Large intestine (tissue), 3 donors: ENCODE measurements around the gene CNTFR. TPM values are rescaled to one million over a fixed set of nuclear protein-coding genes. Genes with fewer than 3 reads are reported as not detected.
A peak's percentile ranks its signal among the peaks of the same experiment; 100 is the strongest.

Experiments used
- DNase-seq, 2 donors: peaks; one replicate each; pipeline versions ENCODE4 v3.0.0 to v3.0.0-alpha.2; 2013
- H3K27ac ChIP-seq: one replicate; pipeline ENCODE4 v1.5.1; 2013; ENCODE audit warnings: low read length
- H3K27me3 ChIP-seq: 2 replicates; pipeline ENCODE4 v1.6.1; 2013; ENCODE audit warnings: low read length; ENCODE audit not compliant: control insufficient read depth, insufficient read depth
- H3K36me3 ChIP-seq: 2 replicates; pipeline ENCODE4 v1.6.1; 2013; ENCODE audit warnings: low read length; ENCODE audit not compliant: control insufficient read depth, insufficient read depth
- H3K4me1 ChIP-seq: one replicate; pipeline ENCODE4 v1.6.1; 2013; ENCODE audit warnings: low read length; ENCODE audit not compliant: control insufficient read depth, insufficient read depth
- H3K4me3 ChIP-seq: one replicate; pipeline ENCODE4 v1.5.1; 2013; ENCODE audit warnings: low read length
- H3K9me3 ChIP-seq: one replicate; pipeline ENCODE4 v1.6.1; 2013; ENCODE audit warnings: mild to moderate bottlenecking, low read depth, low read length, moderate library complexity; ENCODE audit not compliant: control insufficient read depth
- WGBS: methylation state at CpG from one replicate; pipeline ENCODE4 v1.1.5; 2013; ENCODE audit warnings: low lambda C conversion rate; ENCODE audit not compliant: insufficient coverage; 5-methylcytosine and 5-hydroxymethylcytosine counted together
- polyA plus RNA-seq: library from polyadenylated mRNA; unstranded; fragments of 120-200 nt; gene quantifications from one replicate; pipeline ENCODE4 v1.2.1, GENCODE V29; 2013

Gene CNTFR
- polyA plus RNA-seq, 1 donor: 15.9 TPM

DNA sequence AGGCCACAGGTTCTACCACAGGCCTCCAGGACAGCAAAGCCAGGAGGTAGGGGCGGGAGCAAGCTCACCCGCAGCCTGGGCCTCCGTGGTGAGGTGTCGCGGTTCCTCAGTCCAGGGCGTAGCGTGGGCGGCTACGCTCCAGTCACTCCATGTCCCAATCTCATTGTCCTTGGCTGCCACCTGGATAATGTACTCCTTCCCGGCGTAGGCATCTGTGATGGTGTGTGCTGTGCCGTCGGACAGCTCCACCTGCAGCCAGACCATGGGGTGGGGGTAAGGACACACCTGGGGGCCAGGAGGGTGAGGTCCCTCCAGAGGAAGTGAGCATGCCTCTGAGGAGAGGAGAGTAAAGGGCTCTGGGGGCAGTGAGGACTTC lies 36.9 kb downstream of the CNTFR start:
- DNase-seq: no peak
- peaks cover 2% of the 10 kb centered on the region for H3K36me3 ChIP-seq
- no peak overlapping the region for H3K27ac ChIP-seq
- WGBS: no CpG with 5 or more reads among the region's 13 CpGs
- no peaks in the 10 kb centered on the region for H3K4me1 ChIP-seq
- H3K27me3 ChIP-seq: peaks cover 5% of the 10 kb centered on the region
- no peaks in the 10 kb centered on the region for H3K9me3 ChIP-seq
- no peak overlapping the region for H3K4me3 ChIP-seq

DNA sequence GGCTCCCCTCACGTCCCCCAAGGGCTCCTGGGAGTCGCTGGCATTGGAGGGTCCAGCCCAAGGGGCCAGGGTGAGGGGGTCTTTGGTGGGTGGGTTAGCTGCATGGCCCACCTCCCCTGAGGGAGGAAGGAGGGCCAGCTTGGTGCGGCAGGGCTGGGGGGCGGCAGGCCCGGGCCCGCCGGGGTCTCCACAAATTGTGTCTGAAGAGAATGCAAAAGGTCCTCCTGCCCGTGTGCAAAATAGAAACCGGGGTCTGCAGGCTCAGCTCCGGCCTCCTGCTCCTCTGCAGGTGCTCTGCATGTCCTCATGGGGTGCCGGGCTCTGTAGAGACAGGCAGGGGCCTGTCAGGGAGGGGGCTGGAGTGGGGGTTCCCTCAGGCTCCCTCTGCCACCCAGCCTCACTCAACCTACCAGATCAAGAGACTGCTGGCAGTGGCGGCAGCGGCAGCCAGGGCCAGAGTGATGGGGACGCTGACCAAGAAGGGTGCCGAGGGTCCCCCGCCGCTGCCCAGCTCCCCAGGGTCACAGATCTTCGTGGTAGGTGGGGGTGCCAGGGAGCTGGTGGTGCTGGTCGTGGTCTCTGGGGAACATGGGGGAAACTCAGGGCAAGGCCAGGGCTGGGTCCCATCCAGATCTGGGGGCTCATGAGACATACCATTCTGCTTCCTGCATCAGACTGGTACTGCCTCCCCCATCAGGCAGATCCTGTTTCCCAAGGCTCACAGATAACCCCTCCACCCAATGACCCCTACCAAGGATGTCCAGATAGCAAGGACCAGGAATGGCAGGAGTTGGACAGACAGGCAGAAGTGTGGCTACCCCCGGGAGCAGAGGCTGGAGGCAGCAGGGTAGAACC lies 37.5 kb downstream of the CNTFR start:
- no peaks in the 10 kb centered on the region for H3K4me1 ChIP-seq
- no peaks in the 10 kb centered on the region for H3K9me3 ChIP-seq
- H3K27me3 ChIP-seq: peaks cover 5% of the 10 kb centered on the region
- no CpG with 5 or more reads among the region's 20 CpGs for WGBS
- no peak for DNase-seq
- H3K4me3 ChIP-seq: no peak overlapping the region
- H3K27ac ChIP-seq: no peak overlapping the region
- H3K36me3 ChIP-seq: peaks cover 2% of the 10 kb centered on the region

DNA sequence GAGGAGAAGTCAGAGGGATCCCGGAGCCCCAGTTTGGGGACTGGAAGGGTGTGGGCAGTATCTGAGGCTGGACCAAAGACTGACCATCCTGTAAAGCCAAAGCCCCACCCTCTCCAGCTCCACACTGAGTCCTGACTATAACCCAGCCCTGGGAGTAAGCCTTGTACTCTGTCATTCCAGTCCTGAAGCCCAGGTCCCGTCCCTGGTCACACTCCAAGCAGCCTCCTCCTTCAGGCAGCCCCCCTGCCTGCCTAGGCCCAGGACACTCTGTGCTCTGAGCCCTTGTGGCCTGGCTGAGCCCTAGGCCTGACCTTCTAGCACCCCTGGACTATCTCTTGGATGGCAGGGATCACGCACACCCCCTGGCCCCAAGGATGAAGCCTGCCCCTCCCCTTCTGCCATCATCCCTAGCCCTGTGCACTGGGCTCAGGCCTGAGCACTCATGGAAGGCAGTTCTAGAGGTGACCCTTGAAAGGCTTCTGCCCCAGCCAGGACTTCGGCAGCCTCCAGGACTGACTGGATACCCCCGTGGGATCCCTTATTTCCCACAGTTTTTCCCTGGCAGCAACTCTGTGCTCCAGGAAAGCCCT lies 38.7 kb downstream of the CNTFR start:
- Histone ChIP-seq H3K9me3 (no peaks in the 10 kb centered on the region), H3K4me1 (no peaks in the 10 kb centered on the region), H3K36me3 (peaks cover 2% of the 10 kb centered on the region), H3K4me3 (no peak overlapping the region), H3K27ac (no peak overlapping the region), H3K27me3 (peaks cover 5% of the 10 kb centered on the region)
- no CpG with 5 or more reads among the region's 5 CpGs for WGBS
- DNase-seq: no peak

DNA sequence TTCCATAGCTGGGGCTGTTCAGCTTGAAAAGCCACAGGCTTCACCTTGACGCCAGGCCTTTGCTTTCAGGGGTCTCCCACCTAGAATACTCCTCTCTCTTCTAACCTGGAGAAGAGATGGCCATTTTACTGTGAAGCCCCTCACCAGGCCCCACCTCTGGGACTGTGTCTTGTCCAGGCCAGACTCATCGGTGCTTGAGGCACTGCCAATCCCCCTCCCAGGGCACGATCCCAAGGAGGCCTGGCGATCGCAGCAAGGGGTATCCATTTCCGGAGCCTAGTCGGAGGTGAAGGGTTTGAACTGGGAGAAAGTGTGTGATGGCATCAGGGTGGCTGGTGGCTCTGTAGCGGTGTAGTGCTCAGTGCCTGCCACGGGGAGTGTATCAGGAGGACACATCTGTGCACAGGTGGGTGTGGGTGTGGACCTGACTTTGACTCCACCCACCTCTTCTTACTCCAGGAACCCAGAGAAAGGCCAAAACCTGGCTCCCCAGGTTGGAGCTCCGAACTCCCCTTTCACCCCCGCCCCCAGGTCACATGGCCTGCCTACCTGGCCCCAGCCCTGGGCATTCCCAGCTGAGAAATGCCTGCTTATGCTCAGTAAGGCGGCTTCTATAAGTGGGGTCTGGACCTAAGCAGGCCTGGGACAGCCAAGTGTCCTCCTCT lies 39.4 kb downstream of the CNTFR start:
- H3K4me1 ChIP-seq: no peaks in the 10 kb centered on the region
- no CpG with 5 or more reads among the region's 12 CpGs for whole genome bisulfite sequencing

DNA sequence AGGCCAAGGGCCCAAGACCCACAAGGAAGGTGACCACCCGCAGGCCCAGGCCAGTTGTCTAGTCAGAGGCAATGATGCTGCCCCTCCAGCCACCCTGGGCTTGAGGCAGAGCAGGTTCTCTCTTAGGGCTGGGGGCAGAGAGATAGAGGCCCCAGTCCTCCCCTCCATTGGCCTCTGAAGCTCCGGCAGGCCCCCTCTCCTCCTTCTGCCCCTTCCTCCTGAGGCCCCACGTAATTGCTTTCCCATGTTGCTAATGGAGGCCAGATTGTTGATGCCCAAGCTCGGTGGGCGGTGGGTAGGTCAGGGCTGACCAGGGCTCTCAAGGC lies 40.2 kb downstream of the CNTFR start:
- Histone ChIP-seq H3K27ac (no peak overlapping the region), H3K27me3 (peaks cover 7% of the 10 kb centered on the region), H3K9me3 (no peaks in the 10 kb centered on the region), H3K4me1 (no peaks in the 10 kb centered on the region), H3K36me3 (peaks cover 2% of the 10 kb centered on the region), H3K4me3 (no peak overlapping the region)
- no peak for DNase-seq
- no CpG with 5 or more reads among the region's 5 CpGs for WGBS

More for the DNA sequence above, 39.4 kb downstream of the CNTFR start:
- peaks cover 8% of the 10 kb centered on the region for H3K27me3 ChIP-seq
- no peaks in the 10 kb centered on the region for H3K9me3 ChIP-seq
- H3K4me3 ChIP-seq: no peak overlapping the region
- no peak for DNase-seq
- no peak overlapping the region for H3K27ac ChIP-seq
- peaks cover 2% of the 10 kb centered on the region for H3K36me3 ChIP-seq

DNA sequence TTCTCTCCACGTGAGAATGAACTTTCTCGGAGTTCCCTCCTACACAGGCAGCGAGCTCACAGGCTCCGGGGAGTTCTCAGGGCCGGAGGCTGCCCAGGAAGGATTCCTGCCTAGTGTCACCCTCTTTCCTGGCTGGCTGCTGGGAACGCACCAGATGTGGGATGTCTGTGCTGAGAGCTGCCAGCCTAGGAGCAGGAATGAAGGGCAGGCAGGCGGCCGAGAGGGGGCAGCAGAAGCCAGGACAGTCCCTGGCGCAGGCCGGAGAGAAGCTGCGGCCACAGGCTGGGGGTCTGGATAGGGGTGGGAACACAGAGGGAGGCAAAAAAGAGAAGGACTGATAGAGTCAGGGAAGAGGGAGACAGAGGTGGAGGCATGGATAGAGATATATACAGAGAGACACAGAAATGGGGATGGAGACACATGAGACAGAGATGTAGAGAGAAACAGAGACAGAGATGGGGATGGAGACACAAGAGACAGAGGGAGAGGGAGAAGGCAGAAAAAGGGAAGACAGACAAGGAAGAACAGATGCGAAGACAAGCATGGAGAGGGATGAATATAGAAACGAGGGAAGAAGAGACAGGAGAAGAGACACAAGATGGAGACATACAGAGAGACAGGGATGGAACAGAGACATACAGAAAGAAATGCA lies 41.4 kb downstream of the CNTFR start:
- 73% methylated on average over 2 of the region's 13 CpGs for WGBS
- H3K36me3 ChIP-seq: no peaks in the 10 kb centered on the region
- no peak overlapping the region for H3K27ac ChIP-seq
- peak in 1 of 2 donors; percentile 49 for DNase-seq
- no peaks in the 10 kb centered on the region for H3K9me3 ChIP-seq
- no peaks in the 10 kb centered on the region for H3K4me1 ChIP-seq
- H3K27me3 ChIP-seq: peaks cover 3% of the 10 kb centered on the region
- no peak overlapping the region for H3K4me3 ChIP-seq

- H3K27ac ChIP-seq: no peak overlapping the region
- WGBS: no CpG with 5 or more reads among the region's 16 CpGs
- no peaks in the 10 kb centered on the region for H3K36me3 ChIP-seq
- H3K27me3 ChIP-seq: peaks cover 3% of the 10 kb centered on the region
- DNase-seq: peak in 1 of 2 donors; percentile 37
- H3K9me3 ChIP-seq: no peaks in the 10 kb centered on the region
- no peak overlapping the region for H3K4me3 ChIP-seq
- H3K4me1 ChIP-seq: no peaks in the 10 kb centered on the region
Observed at GRCh38 chr9:34546834-34547827, 42.4 kb downstream of the CNTFR start.

- no CpG with 5 or more reads among the region's 7 CpGs for WGBS
- H3K27me3 ChIP-seq: peaks cover 3% of the 10 kb centered on the region
- DNase-seq: no peak
- H3K9me3 ChIP-seq: no peaks in the 10 kb centered on the region
- no peak overlapping the region for H3K27ac ChIP-seq
- H3K36me3 ChIP-seq: no peaks in the 10 kb centered on the region
- H3K4me3 ChIP-seq: no peak overlapping the region
- no peaks in the 10 kb centered on the region for H3K4me1 ChIP-seq
Observed at GRCh38 chr9:34546102-34546833, 43.3 kb downstream of the CNTFR start.

GRCh38 chr9:34545497-34545896 lies 44.0 kb downstream of the CNTFR start:
- no peak for DNase-seq
- no CpG with 5 or more reads among the region's 6 CpGs for WGBS
- no peak overlapping the region for H3K4me3 ChIP-seq
- H3K4me1 ChIP-seq: no peaks in the 10 kb centered on the region
- H3K9me3 ChIP-seq: no peaks in the 10 kb centered on the region
- H3K36me3 ChIP-seq: no peaks in the 10 kb centered on the region
- peaks cover 3% of the 10 kb centered on the region for H3K27me3 ChIP-seq
- no peak overlapping the region for H3K27ac ChIP-seq
